Glomerular visceral epithelial cell (primary cell): ENCODE results near the gene NDRG4.

ENCODE experiments used
- DNase-seq: peaks from one replicate; pipeline ENCODE4 v3.0.0-alpha.2; 2016; ENCODE audit errors: extremely low spot score

The NDRG4 gene

GRCh38 chr16:58543685-58544084, 43.7 kb downstream of the NDRG4 start:
- DNase-seq = no peak

GRCh38 chr16:58548378-58548777, 48.4 kb downstream of the NDRG4 start:
- DNase-seq = no peak

GRCh38 chr16:58551496-58551895, 51.6 kb downstream of the NDRG4 start:
- DNase-seq = no peak

- no peak for DNase-seq
These were observed 56.7 kb downstream of the NDRG4 start for GRCh38 chr16:58556678-58557077.
